GM10248 (cell line): ENCODE measurements around the gene SEPTIN11.

Experiments used
- CTCF ChIA-PET: fragments of 300-600 bp; sonication (Branson Sonifier 250); formaldehyde crosslinking; extraction: SDS; loops from one replicate; lab custom pipeline; 2021; ENCODE audit warnings: antibody characterized with exemption; lab: Yijun Ruan, JAX
- POLR2A ChIA-PET: fragments of 350-650 bp; sonication (Branson Sonifier 250); formaldehyde crosslinking; extraction: SDS; loops from one replicate; lab custom pipeline; 2020; ENCODE audit warnings: antibody characterized with exemption; lab: Yijun Ruan, JAX
- DNase-seq: peaks from one replicate; pipeline ENCODE4 v3.0.0; 2012; ENCODE audit errors: extremely low spot score
- CTCF ChIP-seq: IDR thresholded peaks from 2 replicates; pipeline ENCODE4 v1.5.1; 2012; ENCODE audit warnings: mild to moderate bottlenecking, low read depth; ENCODE audit errors: extremely low read depth, missing control alignments, control extremely low read depth

Gene SEPTIN11

GRCh38 chr4:76949276-76950051 is at the start of gene SEPTIN11:
Gene SEPTIN11, plus strand, starts transcription at chr4:76949752. Its CDS starts 152 bp downstream, at chr4:76949904.
- ChIA-PET CTCF (interaction anchor here (0.6 to 1.8 kb wide), 5 partner anchors 9 to 94 kb away, joined by 3 to 4 read pairs (median 3); no protein-coding TSS in a partner anchor), POLR2A (interaction anchor here (0.6 to 1.5 kb wide), 6 partner anchors 10 to 85 kb away, joined by 3 to 4 read pairs (median 3); no protein-coding TSS in a partner anchor)
- DNase-seq: peak; percentile 96
- no peak for TF ChIP-seq CTCF

GRCh38 chr4:76902233-76902890 is 47.2 kb upstream of the SEPTIN11 start:
- ChIA-PET POLR2A (no interaction called here), CTCF (interaction anchor here (0.8 to 1.0 kb wide), 2 partner anchors 10 to 12 kb away, joined by 3 read pairs; no protein-coding TSS in a partner anchor)
- TF ChIP-seq CTCF: no peak
- DNase-seq: no peak

GRCh38 chr4:76904646-76905190 is 44.8 kb upstream of the SEPTIN11 start:
- no peak for TF ChIP-seq CTCF
- ChIA-PET CTCF (interaction anchor here (1.2 kb wide), 2 partner anchors 10 to 16 kb away, joined by 3 read pairs; no protein-coding TSS in a partner anchor), POLR2A (no interaction called here)
- no peak for DNase-seq

- TF ChIP-seq CTCF: no peak
- POLR2A ChIA-PET: no interaction called here
- CTCF ChIA-PET: interaction anchor here (1.2 to 1.6 kb wide), 2 partner anchors 8 to 11 kb away, joined by 3 to 5 read pairs; partner anchors contain the start of gene SOWAHB
- no peak for DNase-seq
Observed at GRCh38 chr4:76905521-76905920, 44.0 kb upstream of the SEPTIN11 start.

GRCh38 chr4:76909711-76910110 is 39.8 kb upstream of the SEPTIN11 start:
- ChIA-PET CTCF (interaction anchor here (1.8 kb wide), 1 partner anchor 13 kb away, joined by 6 read pairs; no protein-coding TSS in a partner anchor), POLR2A (interaction anchor here (0.6 kb wide), 1 partner anchor 35 kb away, joined by 3 read pairs; no protein-coding TSS in a partner anchor)
- no peak for TF ChIP-seq CTCF

GRCh38 chr4:76920715-76921114 is 28.8 kb upstream of the SEPTIN11 start:
- no peak for TF ChIP-seq CTCF
- DNase-seq: no peak
- CTCF ChIA-PET: interaction anchor here (1.5 to 1.6 kb wide), 2 partner anchors 16 to 200 kb away, joined by 3 read pairs; no protein-coding TSS in a partner anchor
- POLR2A ChIA-PET: no interaction called here

More at GRCh38 chr4:76909711-76910110, 39.8 kb upstream of the SEPTIN11 start:
- DNase-seq: no peak
